Mesendoderm (in vitro differentiated cells): Measurements from ENCODE around the gene ZNF628.

ENCODE experiments used
- DNase-seq: peaks from one replicate; pipeline ENCODE4 v3.0.0; 2013
- H2AK5ac ChIP-seq: 2 replicates; pipeline ENCODE4 v1.6.1; 2013; ENCODE audit warnings: low read length, inconsistent platforms
- H2BK120ac ChIP-seq: 2 replicates; pipeline ENCODE4 v1.6.1; 2013; ENCODE audit warnings: low read depth, mild to moderate bottlenecking, low read length, moderate library complexity, mixed read lengths
- H2BK15ac ChIP-seq: replicated peaks from 2 replicates; pipeline ENCODE4 v1.6.1; 2013; ENCODE audit warnings: low read depth, mild to moderate bottlenecking, moderate library complexity
- H2BK5ac ChIP-seq: 2 replicates; pipeline ENCODE4 v1.6.1; 2013; ENCODE audit warnings: low read length, inconsistent platforms
- H3K18ac ChIP-seq: 2 replicates; pipeline ENCODE4 v1.6.1; 2013; ENCODE audit warnings: mild to moderate bottlenecking, low read length, mixed read lengths
- H3K23ac ChIP-seq: one replicate; pipeline ENCODE4 v1.6.1; 2013; ENCODE audit warnings: low read length
- H3K27ac ChIP-seq: 2 replicates; pipeline ENCODE4 v1.5.1; 2013; ENCODE audit warnings: low read depth, mild to moderate bottlenecking, inconsistent platforms, low read length, moderate library complexity
- H3K27me3 ChIP-seq: 2 replicates; pipeline ENCODE4 v1.6.1; 2013; ENCODE audit warnings: low read length, control low read depth, mild to moderate bottlenecking, inconsistent platforms; ENCODE audit not compliant: insufficient read depth, poor library complexity
- H3K36me3 ChIP-seq: 2 replicates; pipeline ENCODE4 v1.6.1; 2013; ENCODE audit warnings: low read length, inconsistent platforms; ENCODE audit not compliant: control insufficient read depth, insufficient read depth
- H3K4ac ChIP-seq: one replicate; pipeline ENCODE4 v1.6.1; 2013; ENCODE audit warnings: low read depth, mild to moderate bottlenecking, low read length, moderate library complexity
- H3K4me1 ChIP-seq: 2 replicates; pipeline ENCODE4 v1.6.1; 2013; ENCODE audit warnings: low read depth, low read length, inconsistent platforms; ENCODE audit not compliant: control insufficient read depth
- H3K4me2 ChIP-seq: 2 replicates; pipeline ENCODE4 v1.6.1; 2013; ENCODE audit warnings: low read length
- H3K4me3 ChIP-seq: 2 replicates; pipeline ENCODE4 v1.5.1; 2013; ENCODE audit warnings: mild to moderate bottlenecking, low read length
- H3K56ac ChIP-seq: one replicate; pipeline ENCODE4 v1.6.1; 2013; ENCODE audit warnings: low read length
- H3K79me1 ChIP-seq: 2 replicates; pipeline ENCODE4 v1.6.1; 2013; ENCODE audit warnings: low read length, inconsistent platforms
- H3K79me2 ChIP-seq: 2 replicates; pipeline ENCODE4 v1.6.1; 2013; ENCODE audit warnings: mild to moderate bottlenecking, low read length; ENCODE audit not compliant: control insufficient read depth, insufficient read depth
- H3K9ac ChIP-seq: 2 replicates; pipeline ENCODE4 v1.6.1; 2013; ENCODE audit warnings: low read length, inconsistent platforms
- H4K5ac ChIP-seq: one replicate; pipeline ENCODE4 v1.6.1; 2013; ENCODE audit warnings: low read length
- H4K8ac ChIP-seq: one replicate; pipeline ENCODE4 v1.6.1; 2013; ENCODE audit warnings: low read depth, mild to moderate bottlenecking, control low read depth, low read length, moderate library complexity
- WGBS: extraction: QIAGEN DNeasy Blood & Tissue Kit; methylation state at CpG from one replicate; pipeline ENCODE4 v1.1.7; 2013; ENCODE audit warnings: low lambda C conversion rate, missing lambda C conversion rate; ENCODE audit not compliant: insufficient coverage; ENCODE audit errors: extremely low coverage; 5-methylcytosine and 5-hydroxymethylcytosine counted together

ZNF628 gene

DNA sequence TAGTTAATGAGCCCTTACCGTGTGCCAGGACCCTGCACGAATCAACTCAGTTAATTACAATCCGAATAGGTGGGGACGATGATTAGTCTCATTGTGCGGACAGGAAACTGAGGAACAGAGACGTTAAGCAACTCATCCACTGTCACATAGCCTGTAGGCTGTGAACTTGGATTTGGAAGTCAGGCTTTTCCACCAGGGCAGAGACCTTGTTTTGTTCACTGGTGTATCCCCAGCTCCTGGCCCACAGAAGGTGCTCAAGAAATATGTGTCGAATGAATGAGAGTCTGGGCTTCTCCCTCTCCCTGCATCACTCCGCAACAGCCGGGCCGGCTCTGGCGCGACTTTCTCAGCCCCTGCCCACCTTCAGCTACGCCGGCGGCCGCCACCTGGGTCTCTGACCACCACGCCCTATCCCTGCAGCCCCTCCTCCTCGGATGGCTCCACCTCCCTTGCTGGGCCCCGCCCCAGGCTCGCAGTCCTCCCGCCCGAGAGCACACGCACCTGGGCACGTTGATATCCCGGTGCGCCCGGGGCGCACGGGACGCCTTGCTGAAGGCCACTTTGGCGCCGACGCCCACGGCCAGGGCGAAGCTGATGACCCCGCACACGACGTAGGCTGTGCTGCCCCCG, 34.6 kb upstream of the ZNF628 start:
- H3K9ac ChIP-seq: no peak overlapping the region
- H4K5ac ChIP-seq: no peak overlapping the region
- H3K4ac ChIP-seq: no peak overlapping the region
- H3K79me1 ChIP-seq: no peaks in the 10 kb centered on the region
- H3K36me3 ChIP-seq: no peaks in the 10 kb centered on the region
- no peak overlapping the region for H3K4me3 ChIP-seq
- no peak overlapping the region for H3K27ac ChIP-seq
- H3K56ac ChIP-seq: no peak overlapping the region
- no peak overlapping the region for H2BK5ac ChIP-seq
- H3K27me3 ChIP-seq: peaks cover 43% of the 10 kb centered on the region
- no peaks in the 10 kb centered on the region for H3K79me2 ChIP-seq
- no peak overlapping the region for H2AK5ac ChIP-seq
- H2BK15ac ChIP-seq: no peak overlapping the region
- WGBS: no CpG with 5 or more reads among the region's 39 CpGs
- H3K23ac ChIP-seq: no peak overlapping the region
- no peak overlapping the region for H4K8ac ChIP-seq
- H3K4me1 ChIP-seq: no peaks in the 10 kb centered on the region
- no peak overlapping the region for H3K18ac ChIP-seq
- H2BK120ac ChIP-seq: no peak overlapping the region
- H3K4me2 ChIP-seq: no peak overlapping the region
- DNase-seq: peak; percentile 56

- H3K4me2 ChIP-seq: no peak overlapping the region
- H3K36me3 ChIP-seq: no peaks in the 10 kb centered on the region
- no peak overlapping the region for H3K27ac ChIP-seq
- H4K8ac ChIP-seq: no peak overlapping the region
- H2BK120ac ChIP-seq: no peak overlapping the region
- no peak overlapping the region for H3K23ac ChIP-seq
- no peak overlapping the region for H3K4ac ChIP-seq
- no peak overlapping the region for H2BK5ac ChIP-seq
- no peak overlapping the region for H4K5ac ChIP-seq
- H3K27me3 ChIP-seq: peaks cover 43% of the 10 kb centered on the region
- H3K18ac ChIP-seq: no peak overlapping the region
- no peaks in the 10 kb centered on the region for H3K79me1 ChIP-seq
- H3K9ac ChIP-seq: no peak overlapping the region
- H3K79me2 ChIP-seq: no peaks in the 10 kb centered on the region
- WGBS: no CpG with 5 or more reads among the region's 72 CpGs
- no peak overlapping the region for H3K56ac ChIP-seq
- no peak overlapping the region for H2BK15ac ChIP-seq
- no peaks in the 10 kb centered on the region for H3K4me1 ChIP-seq
- DNase-seq: no peak
- H2AK5ac ChIP-seq: no peak overlapping the region
- H3K4me3 ChIP-seq: no peak overlapping the region
These were observed 34.0 kb upstream of the ZNF628 start for GRCh38 chr19:55442372-55442961.

DNA sequence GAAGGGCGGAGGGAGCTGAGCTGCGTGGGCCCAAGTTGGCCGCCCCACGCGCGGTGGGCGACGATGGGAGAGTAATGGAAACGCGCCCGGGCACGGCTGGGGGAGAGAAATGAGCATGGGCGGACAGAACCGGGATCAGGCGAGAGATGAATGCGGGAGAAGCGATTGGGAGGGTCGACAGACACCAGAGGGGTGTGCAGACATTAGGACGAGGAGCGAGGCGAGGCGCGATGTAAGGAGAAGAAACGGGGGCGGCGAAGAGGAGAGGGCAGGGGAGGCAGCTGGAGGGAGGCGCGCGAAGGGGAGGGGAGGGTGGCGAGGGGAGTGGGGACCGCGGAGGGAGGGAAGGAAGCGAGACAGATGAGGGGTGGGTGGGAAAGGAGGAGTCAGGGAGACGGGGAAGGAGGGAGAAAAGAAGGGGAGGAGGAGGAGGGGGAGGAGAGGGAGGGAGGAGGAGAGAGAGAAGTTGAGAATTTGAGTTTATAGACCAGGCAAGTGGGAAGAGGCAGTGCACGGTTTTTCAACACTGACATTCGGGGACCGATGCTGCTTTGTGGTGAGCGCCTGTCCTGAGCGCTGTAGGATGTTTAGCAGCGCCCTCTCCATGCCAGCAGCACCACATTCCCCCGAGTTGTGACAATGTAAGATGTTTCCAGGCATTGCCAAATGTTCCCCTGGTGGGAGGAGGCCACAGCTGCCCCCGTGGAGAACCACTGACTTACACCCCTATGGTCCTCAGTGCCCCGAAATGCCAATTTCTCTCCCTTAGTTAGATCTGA, 33.2 kb upstream of the ZNF628 start, which contains the start of gene SHISA7:
Gene SHISA7 (minus strand): TSS at position 256 of the 779 bp plus-strand sequence. CDS start 437 bp downstream, outside the sequence.
- no peak within 1 kb of the TSS for H2BK15ac ChIP-seq
- no peak within 1 kb of the TSS for H3K23ac ChIP-seq
- H3K4me1 ChIP-seq: no peaks in the 10 kb centered on the region
- no peak within 1 kb of the TSS for H4K8ac ChIP-seq
- H3K9ac ChIP-seq: no peak within 1 kb of the TSS
- H3K27ac ChIP-seq: no peak within 1 kb of the TSS
- no peaks in the 10 kb centered on the region for H3K36me3 ChIP-seq
- WGBS: no CpG with 5 or more reads among the region's 43 CpGs
- no peaks in the 10 kb centered on the region for H3K79me1 ChIP-seq
- no peak within 1 kb of the TSS for H3K56ac ChIP-seq
- H2AK5ac ChIP-seq: no peak within 1 kb of the TSS
- peaks cover 43% of the 10 kb centered on the region for H3K27me3 ChIP-seq
- no peaks in the 10 kb centered on the region for H3K79me2 ChIP-seq
- H3K4me2 ChIP-seq: no peak within 1 kb of the TSS
- no peak within 1 kb of the TSS for H3K18ac ChIP-seq
- no peak for DNase-seq
- H2BK120ac ChIP-seq: no peak within 1 kb of the TSS
- H3K4me3 ChIP-seq: no peak within 1 kb of the TSS
- H2BK5ac ChIP-seq: no peak within 1 kb of the TSS
- H4K5ac ChIP-seq: no peak within 1 kb of the TSS
- no peak within 1 kb of the TSS for H3K4ac ChIP-seq

DNA sequence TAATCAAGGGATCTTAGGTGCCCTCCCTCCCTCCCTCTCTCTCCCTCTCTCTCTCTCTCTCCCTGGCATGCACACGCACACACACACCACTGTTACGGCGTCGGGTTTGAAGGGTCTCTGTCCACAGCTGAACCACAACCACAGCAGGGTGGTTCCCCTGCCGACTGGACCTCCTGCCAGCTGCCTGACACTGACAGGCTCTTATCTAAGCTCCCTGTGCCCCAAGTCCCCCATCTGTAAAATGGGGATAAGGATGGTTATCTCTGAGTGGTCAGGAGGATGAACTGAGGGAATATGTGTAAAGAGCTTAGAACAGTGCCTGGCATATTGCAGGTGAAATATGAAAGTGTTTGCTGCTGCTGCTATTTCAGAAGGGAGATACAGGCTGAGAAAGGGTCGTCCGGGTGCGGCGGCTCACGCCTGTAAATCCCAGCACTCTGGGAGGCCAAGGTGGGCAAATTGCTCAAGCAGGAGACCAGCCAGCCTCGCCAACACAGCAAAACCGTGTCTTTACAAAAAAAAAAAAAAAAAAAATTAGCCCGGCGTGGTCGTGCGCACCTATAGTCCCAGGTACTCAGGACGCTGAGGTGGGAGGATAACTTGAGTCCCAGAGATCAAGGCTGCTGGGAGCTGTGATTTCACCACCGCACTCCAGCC, 32.5 kb upstream of the ZNF628 start:
- no peak overlapping the region for H2AK5ac ChIP-seq
- H4K8ac ChIP-seq: no peak overlapping the region
- H2BK120ac ChIP-seq: no peak overlapping the region
- no peak overlapping the region for H3K4me3 ChIP-seq
- no peak overlapping the region for H2BK15ac ChIP-seq
- no peak overlapping the region for H4K5ac ChIP-seq
- no peak overlapping the region for H3K18ac ChIP-seq
- no peak overlapping the region for H3K9ac ChIP-seq
- no peaks in the 10 kb centered on the region for H3K36me3 ChIP-seq
- DNase-seq: no peak
- no peak overlapping the region for H3K4me2 ChIP-seq
- H3K4me1 ChIP-seq: no peaks in the 10 kb centered on the region
- no peaks in the 10 kb centered on the region for H3K79me2 ChIP-seq
- H2BK5ac ChIP-seq: no peak overlapping the region
- H3K27me3 ChIP-seq: peaks cover 43% of the 10 kb centered on the region
- H3K4ac ChIP-seq: no peak overlapping the region
- no peak overlapping the region for H3K27ac ChIP-seq
- H3K23ac ChIP-seq: no peak overlapping the region
- no peaks in the 10 kb centered on the region for H3K79me1 ChIP-seq
- H3K56ac ChIP-seq: no peak overlapping the region
- no CpG with 5 or more reads among the region's 18 CpGs for WGBS

- Histone ChIP-seq H3K27ac (no peak overlapping the region), H3K27me3 (peaks cover 45% of the 10 kb centered on the region), H3K9ac (no peak overlapping the region), H3K23ac (no peak overlapping the region), H3K79me2 (no peaks in the 10 kb centered on the region), H3K18ac (no peak overlapping the region), H3K36me3 (no peaks in the 10 kb centered on the region), H3K4me1 (no peaks in the 10 kb centered on the region), H3K79me1 (no peaks in the 10 kb centered on the region), H2BK120ac (no peak overlapping the region), H4K5ac (no peak overlapping the region), H4K8ac (no peak overlapping the region), H2BK15ac (no peak overlapping the region), H2AK5ac (no peak overlapping the region), H3K4ac (no peak overlapping the region), H2BK5ac (no peak overlapping the region), H3K4me2 (no peak overlapping the region), H3K4me3 (no peak overlapping the region), H3K56ac (no peak overlapping the region)
- WGBS: no CpG with 5 or more reads among the region's 11 CpGs
- no peak for DNase-seq
These were observed 31.8 kb upstream of the ZNF628 start for GRCh38 chr19:55444646-55445045.
